ENCODE measurements around the gene CAGE1. TPM values are rescaled to one million over a fixed set of nuclear protein-coding genes. Genes with fewer than 3 reads are reported as not detected.

Gene CAGE1
- polyA plus RNA-seq, 1 donor (not counting 4 experiments of a cell fraction or from before 2014, with no cell fraction given) = 0.04 TPM

DNA sequence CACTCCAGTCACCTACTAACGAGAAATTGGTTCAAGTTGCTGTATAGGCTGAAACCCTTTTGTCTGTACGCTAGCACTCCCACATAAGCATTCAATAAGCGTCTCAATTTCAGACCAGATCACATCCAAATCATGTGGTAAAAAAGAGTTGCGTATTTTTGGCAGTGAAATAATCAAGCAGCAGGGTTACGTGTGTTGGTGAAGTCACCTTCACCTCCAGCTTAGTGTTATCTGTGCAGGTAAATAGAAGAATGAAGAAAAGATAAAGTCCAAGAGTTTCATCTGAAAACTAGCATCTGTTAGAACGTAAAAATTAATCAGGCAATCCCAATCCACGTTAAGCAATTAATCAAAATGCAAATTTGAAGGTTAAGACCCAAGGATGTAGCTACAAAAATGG is 87.8 kb downstream of the CAGE1 start:
- no peak overlapping the region for H2AFZ ChIP-seq (ENCODE audit: control insufficient read depth, low read length)
- no peaks in the 10 kb centered on the region for H3K9me1 ChIP-seq (ENCODE audit: control insufficient read depth, extremely low read depth, insufficient read depth, low read length)
- DNase-seq (ENCODE audit: low read depth, low spot score) (no peak), FAIRE-seq (no peak)
- TF ChIP-seq EZH2 (IDR thresholded peaks at IDR 0.05; ENCODE audit: low read length) = no peak
- TF ChIP-seq, protein P1, sequence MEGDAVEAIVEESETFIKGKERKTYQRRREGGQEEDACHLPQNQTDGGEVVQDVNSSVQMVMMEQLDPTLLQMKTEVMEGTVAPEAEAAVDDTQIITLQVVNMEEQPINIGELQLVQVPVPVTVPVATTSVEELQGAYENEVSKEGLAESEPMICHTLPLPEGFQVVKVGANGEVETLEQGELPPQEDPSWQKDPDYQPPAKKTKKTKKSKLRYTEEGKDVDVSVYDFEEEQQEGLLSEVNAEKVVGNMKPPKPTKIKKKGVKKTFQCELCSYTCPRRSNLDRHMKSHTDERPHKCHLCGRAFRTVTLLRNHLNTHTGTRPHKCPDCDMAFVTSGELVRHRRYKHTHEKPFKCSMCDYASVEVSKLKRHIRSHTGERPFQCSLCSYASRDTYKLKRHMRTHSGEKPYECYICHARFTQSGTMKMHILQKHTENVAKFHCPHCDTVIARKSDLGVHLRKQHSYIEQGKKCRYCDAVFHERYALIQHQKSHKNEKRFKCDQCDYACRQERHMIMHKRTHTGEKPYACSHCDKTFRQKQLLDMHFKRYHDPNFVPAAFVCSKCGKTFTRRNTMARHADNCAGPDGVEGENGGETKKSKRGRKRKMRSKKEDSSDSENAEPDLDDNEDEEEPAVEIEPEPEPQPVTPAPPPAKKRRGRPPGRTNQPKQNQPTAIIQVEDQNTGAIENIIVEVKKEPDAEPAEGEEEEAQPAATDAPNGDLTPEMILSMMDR (optimal IDR thresholded peaks at IDR 0.05 in 1 of 3, IDR thresholded peaks at IDR 0.05 in 1 of 3, conservative IDR thresholded peaks at IDR 0.05 in 1 of 3; ENCODE audit: extremely low read depth in 1 of 3, insufficient read depth in 2 of 3, low read length in 3 of 3) = no peak
- H3K79me2 ChIP-seq (ENCODE audit: control insufficient read depth, insufficient read depth, low read length) = peaks cover 32% of the 10 kb centered on the region
- no peaks in the 10 kb centered on the region for H4K20me1 ChIP-seq (ENCODE audit: control insufficient read depth, extremely low read depth, insufficient read depth, low read length)
- H3K27me3 ChIP-seq (ENCODE audit: control insufficient read depth, extremely low read depth, insufficient read depth, low read length) = no peaks in the 10 kb centered on the region
- H3K4me1 ChIP-seq (ENCODE audit: control insufficient read depth, extremely low read depth, insufficient read depth, low read length) = no peaks in the 10 kb centered on the region
- dilution Hi-C loops (cut with MboI; ENCODE audit: extremely low pct_ligation_motif_present, low sequenced_read_pairs) = no loop called here
- H3K4me3 ChIP-seq (ENCODE audit: control insufficient read depth in 2 of 3, extremely low read depth in 1 of 3, insufficient read depth in 2 of 3, low read depth in 1 of 3, low read length in 3 of 3) = no peak overlapping the region
- no peak overlapping the region for H3K27ac ChIP-seq (ENCODE audit: control insufficient read depth, insufficient read depth, low read length)
- H3K9me3 ChIP-seq (ENCODE audit: control insufficient read depth, low read depth, low read length) = no peaks in the 10 kb centered on the region
- no peak overlapping the region for H3K4me2 ChIP-seq (ENCODE audit: control insufficient read depth, extremely low read depth, insufficient read depth, low read depth, low read length)
- H3K36me3 ChIP-seq (ENCODE audit: control insufficient read depth in 2 of 2, extremely low read depth in 1 of 2, insufficient read depth in 2 of 2, low read length in 2 of 2) = peaks cover 17 to 38% of the 10 kb centered on the region in 2 experiments
- no peak overlapping the region for H3K9ac ChIP-seq (ENCODE audit: control insufficient read depth, extremely low read depth, insufficient read depth, low read length)

DNA sequence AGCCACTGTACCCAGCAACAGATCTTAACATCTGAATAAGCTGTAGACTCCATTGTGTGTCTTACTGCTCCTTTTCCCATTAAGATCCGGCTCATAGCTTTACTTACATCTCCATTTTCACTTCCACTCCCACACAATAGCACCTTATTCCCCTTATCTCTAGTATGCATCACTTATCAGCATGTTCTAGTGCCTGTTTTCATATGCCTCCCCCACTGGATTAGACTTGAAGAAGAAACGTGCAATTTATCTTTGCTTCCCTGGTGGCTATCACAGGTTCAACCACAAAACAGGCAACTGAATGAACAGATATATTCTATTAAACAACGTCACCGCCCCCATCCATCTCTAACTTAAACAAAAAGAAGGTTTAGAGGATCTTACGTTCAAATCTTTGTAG is 88.6 kb downstream of the CAGE1 start:
- H3K79me2 ChIP-seq (ENCODE audit: control insufficient read depth, insufficient read depth, low read length) = peaks cover 29% of the 10 kb centered on the region
- no peaks in the 10 kb centered on the region for H3K9me3 ChIP-seq (ENCODE audit: control insufficient read depth, low read depth, low read length)
- FAIRE-seq = no peak
- H3K36me3 ChIP-seq (ENCODE audit: control insufficient read depth in 2 of 2, extremely low read depth in 1 of 2, insufficient read depth in 2 of 2, low read length in 2 of 2) = peaks cover 18 to 41% of the 10 kb centered on the region in 2 experiments
- no peak overlapping the region for H3K27ac ChIP-seq (ENCODE audit: control insufficient read depth, insufficient read depth, low read length)
- H3K4me1 ChIP-seq (ENCODE audit: control insufficient read depth, extremely low read depth, insufficient read depth, low read length) = no peaks in the 10 kb centered on the region
- H3K4me2 ChIP-seq (ENCODE audit: control insufficient read depth, extremely low read depth, insufficient read depth, low read depth, low read length) = no peak overlapping the region
- H3K9ac ChIP-seq (ENCODE audit: control insufficient read depth, extremely low read depth, insufficient read depth, low read length) = no peak overlapping the region
- dilution Hi-C loops (cut with MboI; ENCODE audit: extremely low pct_ligation_motif_present, low sequenced_read_pairs) = no loop called here
- no peaks in the 10 kb centered on the region for H4K20me1 ChIP-seq (ENCODE audit: control insufficient read depth, extremely low read depth, insufficient read depth, low read length)
- no peak for DNase-seq (ENCODE audit: low read depth, low spot score)
- no peak overlapping the region for H3K4me3 ChIP-seq (ENCODE audit: control insufficient read depth in 2 of 3, extremely low read depth in 1 of 3, insufficient read depth in 2 of 3, low read depth in 1 of 3, low read length in 3 of 3)
- TF ChIP-seq EZH2 (IDR thresholded peaks at IDR 0.05; ENCODE audit: low read length) = no peak
- TF ChIP-seq, protein P1 (optimal IDR thresholded peaks at IDR 0.05 in 1 of 3, IDR thresholded peaks at IDR 0.05 in 1 of 3, conservative IDR thresholded peaks at IDR 0.05 in 1 of 3; ENCODE audit: extremely low read depth in 1 of 3, insufficient read depth in 2 of 3, low read length in 3 of 3) = no peak
- H2AFZ ChIP-seq (ENCODE audit: control insufficient read depth, low read length) = no peak overlapping the region
- no peaks in the 10 kb centered on the region for H3K9me1 ChIP-seq (ENCODE audit: control insufficient read depth, extremely low read depth, insufficient read depth, low read length)
- H3K27me3 ChIP-seq (ENCODE audit: control insufficient read depth, extremely low read depth, insufficient read depth, low read length) = no peaks in the 10 kb centered on the region

Measured in keratinocyte (primary cell).